C4-2B (cell line): Measurements from ENCODE around the gene FEZ2.
A peak's percentile ranks its signal among the peaks of the same experiment; 100 is the strongest.
"Not testable (repeated sequence)": the region's sequence is repeated elsewhere in the genome, so short reads cannot be mapped to it uniquely, and the experiment has no call there.

Experiments
- H3K27ac ChIP-seq: fragments of 450-650 bp; 2 replicates; pipeline ENCODE4 v1.5.1; 2017
- CTCF ChIP-seq: fragments of 450-650 bp; conservative IDR thresholded peaks from 2 replicates; pipeline ENCODE4 v1.5.1; 2017; ENCODE audit warnings: mild to moderate bottlenecking
- ZFX ChIP-seq: fragments of 450-650 bp; IDR thresholded peaks from 2 replicates; pipeline ENCODE4 v1.6.1; 2017

FEZ2 gene

DNA sequence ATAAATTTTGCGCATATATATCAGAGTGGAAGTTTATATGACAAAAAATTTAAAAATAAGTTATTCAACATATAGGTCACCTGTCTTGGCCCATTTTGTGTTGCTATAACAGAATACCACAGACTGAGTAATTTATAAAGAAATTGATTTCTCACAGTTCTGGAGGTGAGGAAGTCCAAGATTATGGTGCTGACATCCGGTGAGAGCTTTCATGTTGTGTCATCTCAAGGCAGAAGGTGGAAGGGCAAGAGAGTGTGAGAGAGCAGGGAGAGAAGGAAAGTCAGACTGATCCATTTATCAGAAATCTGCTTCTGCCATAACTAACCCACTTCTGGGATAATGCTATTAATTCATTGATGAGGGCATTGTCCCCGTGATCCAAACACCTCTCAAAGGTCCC, 9.0 kb upstream of the FEZ2 start:
- no peak overlapping the region for H3K27ac ChIP-seq
- TF ChIP-seq ZFX (no peak), CTCF (no peak)

GRCh38 chr2:36605273-36605672, 7.3 kb upstream of the FEZ2 start:
- TF ChIP-seq ZFX = no peak
- no peak for TF ChIP-seq CTCF
- no peak overlapping the region for H3K27ac ChIP-seq

GRCh38 chr2:36603629-36604028, 5.7 kb upstream of the FEZ2 start:
- H3K27ac ChIP-seq = not testable (repeated sequence)

DNA sequence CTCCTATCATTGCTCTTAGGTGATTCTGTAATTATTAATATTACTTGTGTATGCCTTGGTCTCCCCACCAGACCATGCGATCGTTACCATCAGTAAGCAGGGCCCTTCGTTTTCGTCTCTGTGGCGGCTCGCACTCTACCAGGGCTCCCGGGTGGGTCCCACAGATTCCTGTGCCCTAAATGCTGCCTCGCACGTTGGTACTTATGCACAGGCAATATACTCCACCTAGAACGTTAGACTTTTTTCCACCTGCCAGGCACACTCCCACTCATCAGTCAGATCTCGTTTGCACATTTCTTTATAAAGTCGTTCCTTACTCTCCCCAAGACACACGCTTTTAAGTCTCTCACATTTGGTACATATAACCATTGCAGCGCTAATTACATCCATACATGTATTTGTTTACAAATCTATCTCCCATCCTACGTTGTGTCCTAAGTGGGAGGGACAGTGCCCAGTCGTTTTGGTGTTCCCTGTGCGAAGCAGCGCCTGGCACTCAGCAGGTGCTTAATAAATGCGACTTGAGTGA, 901 bp downstream of the FEZ2 start:
- H3K27ac ChIP-seq = peak overlapping the region; percentile 90
- TF ChIP-seq ZFX (no peak), CTCF (no peak)

- TF ChIP-seq ZFX = no peak
- no peak for TF ChIP-seq CTCF
- H3K27ac ChIP-seq = no peak overlapping the region
These were observed 1.6 kb downstream of the FEZ2 start for GRCh38 chr2:36596397-36596796.

- no peak for TF ChIP-seq ZFX
- no peak for TF ChIP-seq CTCF
- H3K27ac ChIP-seq = no peak overlapping the region
These were observed 3.1 kb downstream of the FEZ2 start for GRCh38 chr2:36594849-36595248.

- no peak for TF ChIP-seq ZFX
- no peak for TF ChIP-seq CTCF
- H3K27ac ChIP-seq = no peak overlapping the region
These were observed 8.7 kb downstream of the FEZ2 start for GRCh38 chr2:36589230-36589630.

GRCh38 chr2:36587556-36587955, 10.4 kb downstream of the FEZ2 start:
- no peak for TF ChIP-seq CTCF
- no peak for TF ChIP-seq ZFX
- no peak overlapping the region for H3K27ac ChIP-seq
